GM12874 (cell line): Measurements from ENCODE around the gene CYP11A1.

Source experiments
- TF ChIP-seq, protein P1 (sequence below): IDR thresholded peaks from 2 replicates; pipeline ENCODE4 v1.5.1; 2011; ENCODE audit warnings: low read depth, mild to moderate bottlenecking, control low read depth, low read length, moderate library complexity; ENCODE audit not compliant: insufficient read depth

Gene CYP11A1

DNA sequence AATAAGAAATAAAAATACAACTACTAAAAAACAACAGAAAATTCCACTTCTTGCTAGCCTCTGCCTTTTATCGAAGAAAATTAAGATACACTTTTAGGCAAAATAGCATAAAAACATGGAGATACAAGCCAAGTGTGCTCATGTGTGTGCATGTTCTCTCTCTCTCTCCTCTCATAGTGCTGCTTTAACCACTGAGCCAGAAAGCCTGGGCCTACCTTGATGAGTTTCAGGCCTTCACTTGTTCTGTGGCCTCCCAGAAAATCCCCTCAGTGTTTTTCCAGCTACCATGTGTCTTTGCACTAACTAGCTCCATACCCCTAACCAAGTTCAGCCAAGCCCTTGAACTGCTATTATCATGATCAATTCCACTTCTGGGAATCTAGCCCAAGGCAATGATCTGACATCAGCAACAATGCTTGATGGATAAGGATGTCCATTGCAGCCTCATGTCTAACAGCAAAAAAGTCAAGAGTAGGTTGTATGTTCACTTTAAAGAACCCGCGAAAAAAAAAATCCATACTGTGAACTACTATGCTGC, 18.1 kb downstream of the CYP11A1 start:
- TF ChIP-seq, protein P1, sequence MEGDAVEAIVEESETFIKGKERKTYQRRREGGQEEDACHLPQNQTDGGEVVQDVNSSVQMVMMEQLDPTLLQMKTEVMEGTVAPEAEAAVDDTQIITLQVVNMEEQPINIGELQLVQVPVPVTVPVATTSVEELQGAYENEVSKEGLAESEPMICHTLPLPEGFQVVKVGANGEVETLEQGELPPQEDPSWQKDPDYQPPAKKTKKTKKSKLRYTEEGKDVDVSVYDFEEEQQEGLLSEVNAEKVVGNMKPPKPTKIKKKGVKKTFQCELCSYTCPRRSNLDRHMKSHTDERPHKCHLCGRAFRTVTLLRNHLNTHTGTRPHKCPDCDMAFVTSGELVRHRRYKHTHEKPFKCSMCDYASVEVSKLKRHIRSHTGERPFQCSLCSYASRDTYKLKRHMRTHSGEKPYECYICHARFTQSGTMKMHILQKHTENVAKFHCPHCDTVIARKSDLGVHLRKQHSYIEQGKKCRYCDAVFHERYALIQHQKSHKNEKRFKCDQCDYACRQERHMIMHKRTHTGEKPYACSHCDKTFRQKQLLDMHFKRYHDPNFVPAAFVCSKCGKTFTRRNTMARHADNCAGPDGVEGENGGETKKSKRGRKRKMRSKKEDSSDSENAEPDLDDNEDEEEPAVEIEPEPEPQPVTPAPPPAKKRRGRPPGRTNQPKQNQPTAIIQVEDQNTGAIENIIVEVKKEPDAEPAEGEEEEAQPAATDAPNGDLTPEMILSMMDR, result no peak

DNA sequence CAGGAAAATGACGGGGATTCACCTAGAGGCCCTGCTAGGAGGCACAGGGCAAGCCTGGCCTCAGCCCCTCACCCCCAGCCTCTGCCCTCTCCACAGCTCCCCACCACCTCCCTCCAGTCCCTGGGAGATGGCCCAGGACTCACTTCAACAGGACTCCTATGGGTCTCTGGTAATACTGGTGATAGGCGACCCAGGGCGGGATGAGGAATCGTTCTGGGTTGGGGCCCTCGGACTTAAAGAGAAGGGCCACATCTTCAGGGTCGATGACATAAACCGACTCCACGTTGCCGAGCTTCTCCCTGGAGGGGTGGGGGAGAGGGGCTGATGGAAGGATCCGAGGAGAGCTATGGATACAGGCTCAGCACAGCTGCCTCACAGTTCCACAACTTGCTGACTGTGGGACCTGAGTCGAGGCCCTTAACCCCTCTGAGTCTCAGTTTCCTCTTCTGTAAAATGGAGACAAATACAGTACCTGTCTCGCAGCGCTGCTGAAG, 19.6 kb downstream of the CYP11A1 start:
- TF ChIP-seq, protein P1, result no peak

DNA sequence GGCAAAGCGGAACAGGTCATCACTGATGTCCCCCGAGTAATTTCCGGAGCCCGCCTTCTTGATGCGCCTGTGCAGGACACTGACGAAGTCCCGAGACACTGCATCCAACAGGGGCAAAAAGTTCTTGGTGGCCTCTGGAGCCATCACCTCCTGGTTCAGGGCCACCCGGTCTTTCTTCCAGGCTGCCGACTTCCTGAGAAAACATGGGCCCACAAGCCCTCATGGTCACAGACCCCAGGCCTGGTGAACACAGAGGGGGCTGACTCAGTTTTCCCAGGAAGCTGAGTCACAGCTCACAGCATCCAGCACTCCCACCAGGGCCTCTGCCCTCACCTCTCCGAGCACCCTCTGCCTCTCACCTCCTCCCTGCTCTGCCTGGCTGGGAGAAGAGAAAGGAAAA, 22.4 kb downstream of the CYP11A1 start:
- TF ChIP-seq, protein P1, result no peak

DNA sequence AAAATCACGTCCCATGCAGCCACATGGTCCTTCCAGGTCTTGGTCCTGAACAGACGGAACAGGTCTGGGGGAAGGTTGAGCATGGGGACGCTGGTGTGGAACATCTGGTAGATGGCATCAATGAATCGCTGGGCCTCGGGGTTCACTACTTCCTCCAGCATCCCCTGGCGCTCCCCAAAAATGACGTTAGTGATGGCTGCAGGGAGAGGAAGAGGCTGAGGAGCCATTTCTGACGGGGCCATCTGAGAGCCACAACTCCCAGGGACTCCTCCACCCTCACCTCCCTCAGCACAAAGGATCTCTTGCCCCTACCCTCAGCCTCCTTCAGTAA, 23.7 kb downstream of the CYP11A1 start:
- TF ChIP-seq, protein P1, result no peak

DNA sequence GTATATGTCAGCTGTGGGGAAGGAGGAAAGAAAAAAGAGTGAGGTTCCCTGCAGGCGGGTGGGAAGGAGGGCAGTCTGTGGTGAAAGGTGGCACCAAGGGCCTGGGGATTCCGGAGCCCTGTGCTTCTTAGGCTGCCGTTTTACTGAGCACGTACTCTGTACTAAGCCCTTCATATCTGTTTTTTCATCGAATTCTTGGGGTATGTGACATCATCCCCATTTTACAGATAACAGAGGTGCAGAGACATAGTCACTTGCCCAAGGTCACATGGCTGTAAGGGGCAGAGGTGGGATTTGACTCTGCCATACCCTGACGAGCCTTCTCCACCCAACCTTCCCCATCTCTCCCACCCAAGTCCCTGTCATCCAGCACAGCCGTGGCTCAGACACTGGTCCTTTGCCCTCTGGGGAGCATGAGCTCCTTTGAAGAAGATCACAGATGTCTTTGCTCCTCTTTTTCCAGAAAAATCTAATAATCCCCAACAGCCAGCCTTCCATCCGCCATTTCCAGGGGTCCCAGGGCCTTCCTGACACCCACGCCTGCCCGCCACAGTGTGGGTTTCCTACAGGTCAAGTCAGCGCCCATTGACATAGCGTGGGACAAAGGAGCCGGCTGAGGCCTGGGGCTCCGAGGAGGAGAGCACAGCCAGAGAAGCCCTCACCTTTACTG, 24.2 kb downstream of the CYP11A1 start:
- TF ChIP-seq, protein P1, result no peak

DNA sequence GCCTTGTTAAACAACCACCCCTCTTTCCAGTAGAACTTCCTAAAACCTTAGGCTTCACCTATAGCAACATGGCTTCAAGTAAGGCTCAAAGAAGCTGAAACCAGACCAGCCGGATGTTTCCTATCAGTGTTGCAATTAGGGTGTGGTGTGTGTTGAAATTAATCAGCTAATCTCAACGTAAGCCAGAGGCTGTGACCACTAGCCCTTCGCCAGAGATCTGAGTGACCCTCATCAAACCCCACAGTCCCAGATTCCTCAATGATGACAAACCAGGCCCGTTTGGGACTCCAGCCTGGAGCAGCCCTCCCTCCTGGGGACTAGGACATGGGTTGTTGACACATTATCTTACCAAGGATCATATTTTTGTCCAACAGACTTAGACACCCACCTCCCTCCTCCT, 27.3 kb downstream of the CYP11A1 start:
- TF ChIP-seq, protein P1, result no peak

DNA sequence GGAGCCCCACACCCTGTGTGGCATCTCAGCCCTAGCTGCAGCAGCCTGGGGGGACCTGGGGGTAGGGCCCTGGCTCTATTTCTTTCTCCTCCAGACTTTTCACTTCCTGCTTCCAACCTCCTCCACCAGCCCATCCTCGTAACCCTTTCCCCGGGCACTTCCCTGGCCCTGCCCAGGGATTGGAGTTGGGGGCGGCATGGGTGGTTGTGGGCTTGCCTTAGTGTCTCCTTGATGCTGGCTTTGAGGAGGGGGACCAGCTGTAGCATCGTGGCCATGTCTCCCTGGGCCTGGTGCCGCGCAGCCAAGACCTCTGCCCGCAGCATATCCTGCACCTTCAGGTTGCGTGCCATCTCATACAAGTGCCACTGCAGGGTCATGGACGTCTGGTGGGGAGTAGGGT, 28.1 kb downstream of the CYP11A1 start:
- TF ChIP-seq, protein P1, result no peak
